AG20443 (cell line): Measurements from ENCODE around the gene HERC5.
"Not testable (repeated sequence)": the region's sequence is repeated elsewhere in the genome, so short reads cannot be mapped to it uniquely, and the experiment has no call there.

ENCODE experiments used
- DNase-seq: peaks from one replicate; pipeline ENCODE4 v3.0.0; 2012; ENCODE audit warnings: low spot score, mixed read lengths

The HERC5 gene

DNA sequence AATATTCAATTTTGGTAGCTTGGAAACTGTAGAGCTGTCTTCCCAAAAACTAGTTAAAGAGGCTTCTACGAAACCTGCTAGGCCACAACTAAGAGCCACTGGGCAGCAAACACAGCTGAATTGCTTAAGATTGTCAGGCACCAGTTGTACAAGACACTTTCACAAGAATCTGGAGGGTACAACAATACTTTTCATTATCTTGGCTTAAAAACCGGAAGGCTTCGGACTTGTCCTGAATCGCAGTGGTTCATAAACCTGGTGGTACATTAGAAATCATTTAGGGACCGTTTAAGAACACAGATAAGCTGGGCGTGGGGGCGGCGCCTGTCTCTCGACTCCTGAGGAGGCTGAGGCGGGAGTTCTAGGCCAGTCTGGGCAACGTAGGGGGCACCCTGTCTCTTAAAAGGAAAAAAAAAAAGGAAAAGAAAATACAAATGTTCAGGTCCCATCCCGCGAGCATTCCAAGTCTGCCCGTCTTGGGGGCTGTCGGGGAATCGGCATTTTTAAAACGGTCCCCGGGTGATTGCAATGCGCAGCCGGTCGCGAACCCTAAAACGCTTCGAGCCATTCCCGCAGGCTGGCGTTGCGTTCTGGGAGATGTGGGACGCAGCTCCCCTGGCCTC, 65.9 kb downstream of the HERC5 start:
- peak; percentile 44 for DNase-seq

DNA sequence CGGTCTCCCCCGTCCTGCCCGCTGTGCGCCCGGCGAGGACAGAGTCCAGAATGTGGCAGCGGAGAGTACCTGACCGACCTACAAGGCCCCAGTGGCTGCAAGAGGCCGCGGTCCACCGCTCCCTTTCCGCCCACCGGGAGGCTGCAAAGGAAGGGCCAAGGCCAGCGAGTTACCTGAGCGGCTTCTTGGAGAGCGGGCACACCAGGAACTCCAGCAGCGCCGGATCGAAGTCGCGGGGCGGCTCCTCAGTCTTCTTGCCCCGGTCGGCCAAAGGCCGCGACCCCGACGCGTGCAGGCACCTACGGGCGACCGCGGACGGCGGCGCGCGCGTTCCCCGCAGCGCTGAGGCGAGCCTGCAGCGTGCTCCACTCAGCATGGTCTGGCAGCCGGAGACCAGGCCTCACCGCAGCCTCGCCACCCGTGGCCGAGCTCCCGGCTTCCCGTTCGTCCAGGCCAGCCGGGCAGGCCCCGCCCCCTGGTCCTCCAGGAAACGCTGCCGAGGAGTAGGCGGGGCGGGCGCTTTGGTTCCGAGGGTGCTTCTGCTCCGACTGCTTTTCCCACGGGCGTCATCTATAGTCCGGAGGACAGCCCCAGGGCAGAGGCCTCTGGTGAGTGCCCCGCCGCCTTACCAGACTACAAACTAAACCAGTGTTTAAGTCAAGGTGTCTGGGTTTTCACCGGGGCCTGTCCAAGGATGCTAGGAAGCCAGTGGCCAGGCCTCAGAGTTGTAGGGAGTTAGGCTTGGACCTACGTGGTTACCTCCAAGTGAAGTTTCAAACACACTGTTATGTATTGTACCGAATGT, 66.6 kb downstream of the HERC5 start, which contains the start of gene PYURF:
Gene PYURF (minus strand): TSS at position 452 of the 805 bp plus-strand sequence. CDS start 76 bp downstream, at position 376.
- DNase-seq: peak; percentile 97

DNA sequence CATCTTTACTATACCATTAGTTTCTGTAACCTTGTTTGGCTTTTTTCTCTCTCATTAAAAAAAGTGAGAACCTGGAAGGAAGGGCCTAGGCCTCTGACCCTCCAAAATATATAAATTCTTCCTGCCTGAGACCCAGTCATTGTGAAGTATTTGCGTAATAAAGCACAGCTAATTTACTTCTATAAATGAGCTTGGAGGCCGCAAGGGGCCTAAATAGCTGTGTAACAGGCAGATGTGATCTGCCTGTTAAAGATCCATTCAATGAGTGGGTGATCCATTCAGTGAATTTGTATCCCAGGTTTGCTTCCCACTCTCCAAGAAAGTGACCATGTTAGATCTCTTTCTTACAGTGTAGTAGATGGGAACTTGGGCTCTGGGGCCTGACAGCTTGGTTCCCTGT, 67.3 kb downstream of the HERC5 start:
- DNase-seq: no peak

DNA sequence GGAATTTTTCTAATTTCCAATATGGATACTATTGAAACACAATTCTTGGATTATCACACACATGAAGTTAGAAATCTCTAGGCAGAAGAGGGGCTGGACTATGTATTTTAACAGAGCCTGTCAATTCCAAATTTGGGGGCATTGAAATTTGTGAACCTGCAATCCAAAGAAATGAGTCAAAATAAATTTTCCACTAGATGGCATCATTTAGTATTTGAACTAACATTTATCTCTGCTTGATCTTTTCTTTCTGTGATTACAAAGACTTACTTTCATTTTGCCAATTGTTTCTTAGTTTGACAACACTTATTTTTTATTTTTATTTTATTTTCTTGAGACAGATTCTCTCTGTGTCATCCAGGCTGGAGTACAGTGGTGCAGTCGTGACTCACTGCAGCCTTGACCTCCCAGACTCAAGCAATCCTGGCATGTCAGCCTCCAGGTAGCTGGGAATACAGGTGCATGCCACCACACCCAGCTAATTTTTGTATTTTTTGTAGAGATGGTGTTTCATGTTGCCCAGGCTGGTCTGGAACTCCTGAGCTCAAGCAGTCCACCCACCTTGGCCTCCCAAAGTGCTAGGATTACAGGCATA, 69.4 kb downstream of the HERC5 start:
- no peak for DNase-seq

DNA sequence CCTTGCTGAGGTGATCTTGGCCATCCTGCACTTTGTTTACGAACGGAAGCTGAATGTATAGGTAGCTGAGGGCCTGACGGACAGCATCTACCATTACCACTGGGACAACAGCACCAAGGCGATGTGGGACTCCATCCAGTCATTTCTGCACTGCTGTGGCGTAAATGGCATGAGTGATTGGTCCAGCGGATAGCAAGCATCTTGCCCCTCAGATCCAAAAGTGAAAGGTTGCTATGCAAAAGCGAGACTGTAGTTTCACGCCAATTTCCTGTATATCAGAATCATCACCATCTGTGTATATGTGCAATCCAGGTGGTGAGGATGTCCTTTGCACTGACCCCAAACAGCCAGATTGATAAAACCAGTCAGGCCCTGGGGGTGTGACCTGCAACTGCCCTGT, 70.9 kb downstream of the HERC5 start:
- DNase-seq: no peak

DNA sequence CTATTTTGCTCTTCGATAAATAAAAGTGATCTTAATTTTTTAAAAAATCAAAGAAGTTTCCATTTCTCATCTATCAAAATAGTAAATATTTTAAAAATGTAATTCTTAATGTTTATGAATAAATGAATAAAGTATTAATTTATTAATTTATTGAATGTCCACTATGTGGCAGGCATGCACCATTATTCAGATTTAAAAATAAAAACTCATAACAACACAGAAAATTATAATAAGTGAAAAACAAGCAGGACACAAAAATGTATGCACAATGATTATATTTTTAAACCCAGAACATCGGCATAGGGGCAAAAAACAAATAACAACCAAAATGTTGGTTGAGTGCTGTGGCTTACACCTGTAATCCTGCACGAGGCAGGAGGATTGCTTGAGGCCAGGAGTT, 71.9 kb downstream of the HERC5 start:
- DNase-seq: no peak

DNA sequence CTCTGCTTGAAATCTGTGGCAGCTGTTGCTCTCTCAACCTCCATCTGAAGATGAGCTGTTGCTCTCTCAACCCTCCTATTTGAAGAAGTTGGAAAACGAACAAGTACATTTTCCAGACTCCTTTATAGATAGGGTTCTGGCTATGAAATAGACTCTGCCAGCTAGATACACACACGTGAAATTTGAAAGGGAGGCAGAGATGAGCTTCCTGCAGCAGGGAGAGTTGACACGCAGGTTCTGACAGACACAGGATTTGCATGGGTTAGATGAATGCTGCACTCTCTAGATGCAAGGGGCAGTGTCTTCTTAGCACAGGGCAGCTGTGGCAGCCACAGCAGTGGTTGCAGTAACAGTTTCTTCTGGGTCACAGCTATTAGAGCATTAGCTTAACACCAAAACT, 74.6 kb downstream of the HERC5 start:
- no peak for DNase-seq

DNA sequence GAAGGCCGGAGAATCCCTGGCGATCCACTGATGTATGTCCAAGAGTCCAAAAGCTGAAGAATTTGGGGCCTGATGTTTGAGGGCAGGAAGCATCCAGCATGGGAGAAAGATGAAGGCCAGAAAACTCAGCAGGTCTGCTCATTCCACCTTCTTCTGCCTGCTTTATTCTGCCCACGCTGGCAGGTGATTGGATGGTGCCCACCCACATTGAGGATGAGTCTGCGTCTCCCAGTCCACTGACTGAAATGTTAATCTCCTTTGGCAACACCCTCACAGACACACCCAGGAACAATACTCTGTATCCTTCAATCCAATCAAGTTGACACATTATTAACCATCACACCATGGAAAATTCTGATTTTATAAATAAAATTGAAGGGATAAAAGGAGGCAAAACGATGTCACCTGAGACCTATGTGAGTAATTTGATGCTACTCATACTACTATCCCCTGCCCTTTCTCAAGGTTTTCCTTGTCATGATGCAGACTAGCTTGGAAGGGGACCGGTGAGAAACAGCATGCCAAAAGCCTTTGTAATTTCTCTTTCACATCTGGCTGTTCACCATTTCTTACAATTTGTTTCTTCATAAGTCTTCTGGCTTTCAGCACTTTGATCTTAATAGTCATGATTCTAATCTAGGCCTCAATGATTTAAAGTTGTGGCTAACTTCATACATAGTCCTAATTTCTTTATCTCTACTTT, 76.3 kb downstream of the HERC5 start:
- peak; percentile 43 for DNase-seq

DNA sequence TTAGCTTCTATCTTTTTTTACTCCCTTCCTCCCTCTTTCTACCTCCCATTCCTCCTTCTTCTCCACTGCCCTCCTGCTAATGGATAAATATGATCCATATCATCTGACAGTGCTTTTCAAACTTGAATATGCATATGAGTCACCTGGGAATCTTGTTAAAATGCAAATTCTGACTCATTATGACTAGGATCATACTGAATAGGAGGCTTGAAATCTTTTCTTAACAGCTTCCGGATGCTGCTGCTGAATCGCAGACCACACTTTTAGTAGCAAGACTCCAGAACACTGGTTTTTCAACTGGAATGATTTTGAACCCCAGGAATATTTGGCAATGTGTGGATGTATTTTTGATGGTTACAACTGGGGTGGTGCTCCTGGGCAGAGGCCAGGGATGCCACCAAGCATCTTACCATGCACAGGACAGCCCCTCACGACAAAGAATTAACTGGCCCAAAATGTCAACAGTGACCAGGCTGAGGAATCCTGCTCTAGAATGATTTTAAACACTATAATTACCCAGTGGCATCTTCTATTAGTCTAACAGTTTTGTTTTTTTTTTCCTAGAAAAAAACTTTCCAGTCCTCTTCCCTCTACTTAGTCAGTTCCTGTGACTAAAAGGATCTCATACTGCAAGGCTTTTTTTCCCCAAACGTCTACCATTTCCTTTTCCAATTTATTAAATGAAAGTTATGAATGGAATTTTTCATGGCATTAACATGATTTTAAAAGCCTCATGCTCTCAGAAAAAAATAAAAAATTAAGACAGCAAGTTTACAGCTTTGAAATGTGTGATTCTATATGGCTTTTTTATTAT, 77.2 kb downstream of the HERC5 start:
- DNase-seq: peak; percentile 68

DNA sequence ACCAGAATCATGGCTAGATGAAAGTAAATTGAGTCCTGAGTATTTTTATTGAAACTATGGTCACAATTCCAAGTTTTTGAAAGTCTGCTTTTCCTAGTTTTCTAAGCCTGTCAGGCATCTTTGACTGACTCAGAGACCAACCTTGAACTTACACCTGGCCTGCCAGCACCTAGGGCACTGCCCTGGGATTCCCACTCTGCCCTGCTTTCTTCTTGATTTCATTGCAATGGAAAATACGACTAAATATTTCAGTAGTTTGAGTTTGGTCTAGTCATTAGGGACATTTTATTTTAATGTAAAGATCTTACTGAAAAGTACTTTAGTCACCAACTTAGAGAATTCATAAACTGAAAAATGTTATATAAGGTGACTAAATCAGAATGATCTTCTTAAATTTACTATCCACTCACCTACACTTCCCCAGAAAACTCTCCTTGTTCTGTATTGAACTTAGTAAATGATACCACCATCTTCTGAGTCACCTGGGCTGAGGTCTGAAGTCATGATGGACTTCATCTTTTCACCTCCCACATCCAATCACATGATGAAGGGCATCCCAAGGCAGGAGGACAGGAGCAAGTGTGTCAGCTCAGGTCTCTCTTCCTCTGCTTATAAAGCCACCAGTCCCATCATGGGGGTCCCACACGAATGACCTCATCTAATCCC, 78.3 kb downstream of the HERC5 start:
- DNase-seq: no peak

DNA sequence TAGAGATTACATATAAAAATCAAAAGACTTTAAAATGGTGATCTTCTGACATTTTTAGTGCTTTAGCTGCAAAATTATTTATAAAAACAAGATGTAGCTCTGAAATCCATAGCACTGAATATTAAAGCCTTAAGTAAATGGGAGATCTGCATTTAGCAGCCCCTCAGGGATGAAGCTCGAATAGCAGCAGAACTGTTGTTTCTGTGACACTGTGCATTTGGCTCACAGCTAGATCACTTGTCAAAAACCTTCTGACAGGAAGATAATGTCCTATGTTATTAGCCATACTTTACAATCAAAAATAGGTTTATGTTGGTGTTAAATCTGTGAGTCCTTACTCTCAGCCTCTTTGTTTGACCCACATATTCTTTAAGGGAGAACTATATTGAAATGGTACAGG, 80.8 kb downstream of the HERC5 start:
- no peak for DNase-seq

DNA sequence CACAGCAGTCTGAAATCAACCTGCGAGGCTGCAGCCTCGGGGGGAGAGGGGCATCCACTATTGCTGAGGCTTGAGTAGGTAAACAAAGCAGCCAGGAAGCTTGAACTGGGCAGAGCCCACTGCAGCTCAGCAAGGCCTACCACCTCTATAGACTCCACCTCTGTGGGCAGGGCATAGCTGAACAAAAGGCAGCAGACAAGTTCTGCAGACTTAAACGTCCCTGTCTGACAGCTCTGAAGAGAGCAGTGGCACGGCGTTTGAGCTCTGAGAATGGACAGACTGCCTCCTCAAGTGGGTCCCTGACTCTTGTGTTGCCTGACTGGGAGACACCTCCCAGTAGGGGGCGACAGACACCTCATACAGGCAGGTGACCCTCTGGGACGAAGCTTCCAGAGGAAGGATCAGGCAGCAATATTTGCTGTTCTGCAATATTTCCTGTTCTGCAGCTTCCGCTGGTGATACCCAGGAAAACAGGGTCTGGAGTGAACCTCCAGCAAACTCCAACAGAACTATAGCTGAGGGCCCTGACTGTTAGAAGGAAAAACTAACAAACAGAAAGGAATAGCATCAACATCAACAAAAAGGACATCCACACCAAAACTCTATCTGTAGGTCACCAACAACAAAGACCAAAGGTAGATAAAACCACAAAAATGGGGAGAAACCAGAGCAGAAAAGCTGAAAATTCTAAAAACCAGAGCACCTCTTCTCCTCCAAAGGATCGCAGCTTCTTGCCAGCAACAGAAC, 82.6 kb downstream of the HERC5 start:
- DNase-seq: not testable (repeated sequence)

DNA sequence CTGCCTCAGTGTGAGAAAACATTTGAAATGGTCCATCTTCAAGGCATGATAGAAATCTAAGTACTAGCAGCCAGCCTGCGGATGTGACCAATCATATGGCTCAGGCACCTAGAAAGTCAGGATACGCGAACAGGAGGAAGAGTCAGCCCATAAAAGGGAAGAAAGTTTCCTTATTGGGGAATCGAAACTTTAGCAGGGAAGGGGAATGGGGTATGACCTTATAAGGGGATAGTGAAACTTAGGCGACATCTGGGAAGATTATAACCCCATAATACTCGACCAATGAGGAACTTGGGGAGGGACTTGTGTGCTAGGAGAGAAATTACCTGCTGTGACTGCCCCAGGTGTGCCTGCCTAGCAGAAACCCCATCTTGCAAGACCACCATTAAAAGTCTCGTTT, 92.9 kb downstream of the HERC5 start:
- no peak for DNase-seq
